Spleen (tissue), 11 donors: Measurements from ENCODE around the gene DYDC2. TPM values are rescaled to one million over a fixed set of nuclear protein-coding genes. Genes with fewer than 3 reads are reported as not detected.

ENCODE experiments used
- DNase-seq: peaks from one replicate; pipeline ENCODE4 v3.0.0-alpha.2; 2020
- H3K27ac ChIP-seq, 8 donors: fragments of 200-600 bp; sonication (generic) in 7 of 8; 1 replicate in 4 of 8; 2 replicates in 4 of 8; pipeline versions ENCODE4 v1.5.0 to v1.8.0; 2016 to 2021; ENCODE audit warnings: inconsistent platforms in 4 of 8, mild to moderate bottlenecking in 4 of 8, moderate library complexity in 1 of 8
- H3K27me3 ChIP-seq, 7 donors: fragments of 200-600 bp; sonication (generic) in 6 of 7; replicated peaks in 1 of 7; 1 replicate in 4 of 7; 2 replicates in 3 of 7; pipeline versions ENCODE4 v1.5.0 to v1.8.0; 2016 to 2021; ENCODE audit warnings: inconsistent platforms in 3 of 7, mild to moderate bottlenecking in 1 of 7
- H3K36me3 ChIP-seq, 6 donors: fragments of 200-600 bp; sonication (generic) in 5 of 6; 1 replicate in 4 of 6; 2 replicates in 2 of 6; pipeline versions ENCODE4 v1.5.0 to v1.8.0; 2016 to 2021; ENCODE audit warnings: inconsistent platforms in 2 of 6
- H3K4me1 ChIP-seq, 6 donors: fragments of 200-600 bp; sonication (generic) in 5 of 6; 1 replicate in 3 of 6; 2 replicates in 3 of 6; pipeline versions ENCODE4 v1.5.0 to v1.8.0; 2016 to 2021; ENCODE audit warnings: inconsistent platforms in 3 of 6
- H3K4me3 ChIP-seq, 8 donors: fragments of 200-600 bp; sonication (generic) in 7 of 8; 1 replicate in 4 of 8; 2 replicates in 4 of 8; pipeline versions ENCODE4 v1.5.0 to v1.8.0; 2016 to 2021; ENCODE audit warnings: inconsistent platforms in 4 of 8, mild to moderate bottlenecking in 4 of 8, moderate library complexity in 2 of 8
- H3K9me3 ChIP-seq, 8 donors: fragments of 200-600 bp; sonication (generic) in 7 of 8; 1 replicate in 4 of 8; 2 replicates in 4 of 8; pipeline versions ENCODE4 v1.5.0 to v1.8.0; 2016 to 2021; ENCODE audit warnings: inconsistent platforms in 4 of 8
- POLR2A ChIP-seq, 3 donors: fragments of 450-650 bp; IDR thresholded peaks; one replicate each; pipeline ENCODE4 v1.5.1; 2017; ENCODE audit warnings: antibody characterized with exemption in 3 of 3, mild to moderate bottlenecking in 1 of 3
- POLR2AphosphoS5 ChIP-seq, 3 donors: sonication (generic); formaldehyde crosslinking; IDR thresholded peaks; one replicate each; pipeline ENCODE4 v1.5.1; 2017; ENCODE audit warnings: antibody characterized with exemption in 3 of 3
- WGBS, 5 donors: extraction: QIAGEN DNeasy Blood & Tissue Kit in 3 of 5; methylation state at CpG; one replicate each; pipeline versions ENCODE4 v1.1.5 to v1.1.7; 2013 to 2018; 5-methylcytosine and 5-hydroxymethylcytosine counted together
- intact Hi-C: fragments of 100-400 bp; cut with DNase I; formaldehyde crosslinking; loops from one replicate; pipeline ENCODE4 v1.15.0; 2023; ENCODE audit warnings: low total_unique reads
- polyA plus RNA-seq, 3 donors: library from polyadenylated mRNA; stranded (reverse); fragments of 200-250 nt; gene quantifications; one replicate each; pipeline ENCODE4 v1.2.1, GENCODE V29; 2013
- total RNA-seq, 7 donors: library from RNA; depleted of rRNA in 3 of 7; stranded (reverse); fragments of >200 nt in 3 of 7; fragmentation: NEBNext Ultra II Directional in 4 of 7; extraction: Animal tissue kit (Norgen Biotek cat#: 25700) in 4 of 7; gene quantifications; one replicate each; pipeline versions ENCODE4 v1.1.0 to v1.2.1, GENCODE V29; 2016 to 2021
- TF ChIP-seq, protein P1 (sequence below), 11 experiments: fragments of 200-600 bp in 7 of 11; fragments of 450-650 bp in 4 of 11; sonication (generic) in 4 of 11; IDR thresholded peaks in 8 of 11; conservative IDR thresholded peaks in 3 of 11; 1 replicate in 7 of 11; 2 replicates in 4 of 11; pipeline versions ENCODE4 v1.4.0 to v1.8.0; 2016 to 2021; ENCODE audit warnings: antibody characterized with exemption in 11 of 11, inconsistent platforms in 4 of 11, mild to moderate bottlenecking in 1 of 11
- donor health status: healthy with polysubstance abuse.
- donor health status: DM: no; HTN: no; CAD: no; lungs with moderate emphysema.
- donor health status: DM: no; HTN: no; CAD: no.
- donor health status: Bipolar disorder and iron deficiency.
- donor health status: healthy.
- donor health status: DM: no; HTN: no; CAD: no.
- donor health status: DM: yes; HTN: yes; CAD: no.

DYDC2 gene
- total and polyA plus RNA-seq, 10 donors, result not detected

GRCh38 chr10:80410578-80411145, 54.1 kb downstream of the DYDC2 start:
- no peak for DNase-seq
- TF ChIP-seq POLR2A (IDR thresholded peaks at IDR 0.05) (no peak), POLR2AphosphoS5 (IDR thresholded peaks at IDR 0.05) (no peak)
- TF ChIP-seq, protein P1, sequence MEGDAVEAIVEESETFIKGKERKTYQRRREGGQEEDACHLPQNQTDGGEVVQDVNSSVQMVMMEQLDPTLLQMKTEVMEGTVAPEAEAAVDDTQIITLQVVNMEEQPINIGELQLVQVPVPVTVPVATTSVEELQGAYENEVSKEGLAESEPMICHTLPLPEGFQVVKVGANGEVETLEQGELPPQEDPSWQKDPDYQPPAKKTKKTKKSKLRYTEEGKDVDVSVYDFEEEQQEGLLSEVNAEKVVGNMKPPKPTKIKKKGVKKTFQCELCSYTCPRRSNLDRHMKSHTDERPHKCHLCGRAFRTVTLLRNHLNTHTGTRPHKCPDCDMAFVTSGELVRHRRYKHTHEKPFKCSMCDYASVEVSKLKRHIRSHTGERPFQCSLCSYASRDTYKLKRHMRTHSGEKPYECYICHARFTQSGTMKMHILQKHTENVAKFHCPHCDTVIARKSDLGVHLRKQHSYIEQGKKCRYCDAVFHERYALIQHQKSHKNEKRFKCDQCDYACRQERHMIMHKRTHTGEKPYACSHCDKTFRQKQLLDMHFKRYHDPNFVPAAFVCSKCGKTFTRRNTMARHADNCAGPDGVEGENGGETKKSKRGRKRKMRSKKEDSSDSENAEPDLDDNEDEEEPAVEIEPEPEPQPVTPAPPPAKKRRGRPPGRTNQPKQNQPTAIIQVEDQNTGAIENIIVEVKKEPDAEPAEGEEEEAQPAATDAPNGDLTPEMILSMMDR (IDR thresholded peaks at IDR 0.05 in 8 of 11, conservative IDR thresholded peaks at IDR 0.05 in 3 of 11), result no peak
- intact Hi-C loops, result no loop called here
- WGBS, 5 donors, result 85 to 91% (median 87%) methylated on average over 5 of the region's 5 CpGs
- Histone ChIP-seq H3K4me1 (peaks cover 0 to 53% (median 23%) of the 10 kb centered on the region in 6 donors), H3K27me3 (peaks cover 0 to 23% (median 3%) of the 10 kb centered on the region in 7 donors), H3K27ac (no peak overlapping the region), H3K9me3 (no peaks in the 10 kb centered on the region), H3K36me3 (no peaks in the 10 kb centered on the region), H3K4me3 (no peak overlapping the region)

GRCh38 chr10:80411267-80411668, 54.7 kb downstream of the DYDC2 start:
- H3K36me3 ChIP-seq, result no peaks in the 10 kb centered on the region
- H3K9me3 ChIP-seq, result no peaks in the 10 kb centered on the region
- peaks cover 0 to 53% (median 23%) of the 10 kb centered on the region in 6 donors for H3K4me1 ChIP-seq
- TF ChIP-seq, protein P1 (IDR thresholded peaks at IDR 0.05 in 8 of 11, conservative IDR thresholded peaks at IDR 0.05 in 3 of 11), result no peak
- TF ChIP-seq POLR2AphosphoS5 (IDR thresholded peaks at IDR 0.05), result no peak
- no peak for TF ChIP-seq POLR2A (IDR thresholded peaks at IDR 0.05)
- peaks cover 0 to 23% (median 3%) of the 10 kb centered on the region in 7 donors for H3K27me3 ChIP-seq
- no peak overlapping the region for H3K27ac ChIP-seq
- no peak for DNase-seq
- 40 to 83% (median 70%) methylated on average over 1 to 2 of the region's 2 CpGs for WGBS, 5 donors
- H3K4me3 ChIP-seq, result no peak overlapping the region
- intact Hi-C loops, result no loop called here

DNA sequence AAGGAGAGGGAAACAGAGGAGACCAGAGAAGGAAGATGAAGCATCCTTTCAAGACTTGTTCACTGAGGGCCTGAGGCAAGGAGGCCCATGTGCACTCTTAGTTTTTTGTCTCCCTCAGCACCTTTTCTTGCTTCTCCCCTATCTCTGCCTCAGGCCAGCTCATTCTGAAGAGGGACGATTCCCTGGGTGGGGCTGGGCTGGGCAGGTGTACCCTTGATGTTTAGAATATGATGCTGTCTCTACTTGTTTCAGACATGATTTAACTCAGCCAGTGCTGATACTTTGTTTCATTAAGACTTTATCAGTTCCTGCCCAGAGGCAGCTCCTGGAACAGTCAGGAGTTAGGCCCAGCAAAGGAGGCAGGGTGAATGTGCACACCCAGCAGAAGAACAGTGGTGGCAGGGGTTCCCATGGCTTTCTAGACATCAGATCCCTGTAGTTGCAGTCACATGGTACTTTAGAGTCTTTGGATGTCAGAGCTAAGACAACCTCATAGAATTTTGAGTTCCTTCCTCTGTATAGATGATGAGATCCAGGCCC, 55.2 kb downstream of the DYDC2 start:
- intact Hi-C loops, result no loop called here
- TF ChIP-seq POLR2AphosphoS5 (IDR thresholded peaks at IDR 0.05) (no peak), POLR2A (IDR thresholded peaks at IDR 0.05) (no peak)
- TF ChIP-seq, protein P1 (IDR thresholded peaks at IDR 0.05 in 8 of 11, conservative IDR thresholded peaks at IDR 0.05 in 3 of 11), result no peak
- no peaks in the 10 kb centered on the region for H3K9me3 ChIP-seq
- H3K27ac ChIP-seq, result no peak overlapping the region
- WGBS, 5 donors, result 95 to 100% (median 100%) methylated on average over 1 of the region's 1 CpG
- H3K27me3 ChIP-seq, result peaks cover 0 to 23% (median 3%) of the 10 kb centered on the region in 7 donors
- H3K36me3 ChIP-seq, result no peaks in the 10 kb centered on the region
- no peak for DNase-seq
- peaks cover 0 to 53% (median 23%) of the 10 kb centered on the region in 6 donors for H3K4me1 ChIP-seq
- no peak overlapping the region for H3K4me3 ChIP-seq

GRCh38 chr10:80412486-80412885, 55.9 kb downstream of the DYDC2 start:
- no peaks in the 10 kb centered on the region for H3K9me3 ChIP-seq
- DNase-seq, result no peak
- TF ChIP-seq, protein P1 (IDR thresholded peaks at IDR 0.05 in 8 of 11, conservative IDR thresholded peaks at IDR 0.05 in 3 of 11), result no peak
- TF ChIP-seq POLR2AphosphoS5 (IDR thresholded peaks at IDR 0.05) (no peak), POLR2A (IDR thresholded peaks at IDR 0.05) (no peak)
- no peak overlapping the region for H3K27ac ChIP-seq
- no peaks in the 10 kb centered on the region for H3K36me3 ChIP-seq
- H3K4me1 ChIP-seq, result peaks cover 0 to 51% (median 23%) of the 10 kb centered on the region in 6 donors
- H3K27me3 ChIP-seq, result peaks cover 0 to 18% (median 3%) of the 10 kb centered on the region in 7 donors
- no peak overlapping the region for H3K4me3 ChIP-seq
- 67 to 79% (median 76%) methylated on average over 5 of the region's 5 CpGs for WGBS, 5 donors
- intact Hi-C loops, result no loop called here
